Colonic mucosa (tissue), 4 donors: Measurements from ENCODE around the gene RALGAPA2. TPM values are rescaled to one million over a fixed set of nuclear protein-coding genes. Genes with fewer than 3 reads are reported as not detected.

Experiments used
- DNase-seq: peaks from one replicate; pipeline ENCODE4 v3.0.0-alpha.2; 2020
- H3K27ac ChIP-seq: fragments of 200-600 bp; one replicate; pipeline ENCODE4 v1.8.0; 2021
- H3K27me3 ChIP-seq: fragments of 200-600 bp; one replicate; pipeline ENCODE4 v1.8.0; 2021
- H3K36me3 ChIP-seq: fragments of 200-600 bp; one replicate; pipeline ENCODE4 v1.8.0; 2021
- H3K4me1 ChIP-seq: fragments of 200-600 bp; one replicate; pipeline ENCODE4 v1.8.0; 2021; ENCODE audit warnings: mild to moderate bottlenecking
- H3K4me3 ChIP-seq: fragments of 200-600 bp; one replicate; pipeline ENCODE4 v1.8.0; 2021
- H3K9ac ChIP-seq, 2 donors: one replicate each; pipeline ENCODE4 v1.7.0; 2013; ENCODE audit warnings: control low read depth in 2 of 2, low read depth in 2 of 2, low read length in 2 of 2
- H3K9me3 ChIP-seq: fragments of 200-600 bp; one replicate; pipeline ENCODE4 v1.8.0; 2021
- CTCF ChIP-seq: fragments of 200-600 bp; IDR thresholded peaks from one replicate; pipeline ENCODE4 v1.8.0; 2022; ENCODE audit warnings: antibody characterized with exemption, mild to moderate bottlenecking
- intact Hi-C: fragments of 100-400 bp; cut with DNase I; formaldehyde crosslinking; loops from one replicate; pipeline ENCODE4 v1.14.1; 2022
- total RNA-seq, 2 donors: library from RNA; stranded (reverse); fragmentation: NEBNext Ultra II Directional in 1 of 2; extraction: Animal tissue kit (Norgen Biotek cat#: 25700) in 1 of 2; gene quantifications; one replicate each; pipeline ENCODE4 v1.2.1, GENCODE V29; 2021
- donor health status: healthy.
- donor health status: DM: no; HTN: no; CAD: no.
- donor health status: DM: no; HTN: no; CAD: no.

The RALGAPA2 gene
- total RNA-seq, 2 donors from 2014 or later = 64.5 to 66.1 TPM

GRCh38 chr20:20518263-20518662 lies 194.2 kb downstream of the RALGAPA2 start:
- Histone ChIP-seq H3K9ac (no peak overlapping the region), H3K27ac (no peak overlapping the region), H3K36me3 (no peaks in the 10 kb centered on the region), H3K9me3 (no peaks in the 10 kb centered on the region), H3K4me3 (no peak overlapping the region), H3K4me1 (no peaks in the 10 kb centered on the region), H3K27me3 (no peaks in the 10 kb centered on the region)
- no peak for DNase-seq
- TF ChIP-seq CTCF = no peak
- intact Hi-C loops = no loop called here

- no peak overlapping the region for H3K27ac ChIP-seq
- TF ChIP-seq CTCF = no peak
- H3K9ac ChIP-seq = no peak overlapping the region
- no peaks in the 10 kb centered on the region for H3K9me3 ChIP-seq
- H3K27me3 ChIP-seq = no peaks in the 10 kb centered on the region
- peaks cover 5% of the 10 kb centered on the region for H3K36me3 ChIP-seq
- H3K4me3 ChIP-seq = no peak overlapping the region
- DNase-seq = no peak
- no peaks in the 10 kb centered on the region for H3K4me1 ChIP-seq
- intact Hi-C loops = no loop called here
Observed at GRCh38 chr20:20517296-20517695, 195.1 kb downstream of the RALGAPA2 start.

GRCh38 chr20:20513720-20514119 lies 198.7 kb downstream of the RALGAPA2 start:
- H3K4me3 ChIP-seq = no peak overlapping the region
- TF ChIP-seq CTCF = no peak
- no peak overlapping the region for H3K9ac ChIP-seq
- H3K36me3 ChIP-seq = peaks cover 5% of the 10 kb centered on the region
- no peaks in the 10 kb centered on the region for H3K4me1 ChIP-seq
- no peaks in the 10 kb centered on the region for H3K9me3 ChIP-seq
- no peak overlapping the region for H3K27ac ChIP-seq
- no peaks in the 10 kb centered on the region for H3K27me3 ChIP-seq
- intact Hi-C loops = no loop called here
- no peak for DNase-seq

- no peaks in the 10 kb centered on the region for H3K4me1 ChIP-seq
- no peak overlapping the region for H3K9ac ChIP-seq
- no peak overlapping the region for H3K27ac ChIP-seq
- H3K4me3 ChIP-seq = no peak overlapping the region
- H3K27me3 ChIP-seq = no peaks in the 10 kb centered on the region
- DNase-seq = no peak
- H3K36me3 ChIP-seq = peaks cover 14% of the 10 kb centered on the region
- intact Hi-C loops = no loop called here
- H3K9me3 ChIP-seq = no peaks in the 10 kb centered on the region
- TF ChIP-seq CTCF = no peak
Observed at GRCh38 chr20:20505554-20505953, 206.9 kb downstream of the RALGAPA2 start.

GRCh38 chr20:20503777-20504530 lies 208.5 kb downstream of the RALGAPA2 start:
- no peaks in the 10 kb centered on the region for H3K4me1 ChIP-seq
- no peak overlapping the region for H3K9ac ChIP-seq
- no peak for DNase-seq
- intact Hi-C loops = no loop called here
- H3K27me3 ChIP-seq = no peaks in the 10 kb centered on the region
- H3K9me3 ChIP-seq = no peaks in the 10 kb centered on the region
- no peak overlapping the region for H3K27ac ChIP-seq
- no peak overlapping the region for H3K4me3 ChIP-seq
- TF ChIP-seq CTCF = no peak
- peaks cover 14% of the 10 kb centered on the region for H3K36me3 ChIP-seq
